ENCODE measurements around the gene WDFY2. TPM values are rescaled to one million over a fixed set of nuclear protein-coding genes. Genes with fewer than 3 reads are reported as not detected.

WDFY2 gene
- total RNA-seq, 1 donor, result 19.0 TPM

DNA sequence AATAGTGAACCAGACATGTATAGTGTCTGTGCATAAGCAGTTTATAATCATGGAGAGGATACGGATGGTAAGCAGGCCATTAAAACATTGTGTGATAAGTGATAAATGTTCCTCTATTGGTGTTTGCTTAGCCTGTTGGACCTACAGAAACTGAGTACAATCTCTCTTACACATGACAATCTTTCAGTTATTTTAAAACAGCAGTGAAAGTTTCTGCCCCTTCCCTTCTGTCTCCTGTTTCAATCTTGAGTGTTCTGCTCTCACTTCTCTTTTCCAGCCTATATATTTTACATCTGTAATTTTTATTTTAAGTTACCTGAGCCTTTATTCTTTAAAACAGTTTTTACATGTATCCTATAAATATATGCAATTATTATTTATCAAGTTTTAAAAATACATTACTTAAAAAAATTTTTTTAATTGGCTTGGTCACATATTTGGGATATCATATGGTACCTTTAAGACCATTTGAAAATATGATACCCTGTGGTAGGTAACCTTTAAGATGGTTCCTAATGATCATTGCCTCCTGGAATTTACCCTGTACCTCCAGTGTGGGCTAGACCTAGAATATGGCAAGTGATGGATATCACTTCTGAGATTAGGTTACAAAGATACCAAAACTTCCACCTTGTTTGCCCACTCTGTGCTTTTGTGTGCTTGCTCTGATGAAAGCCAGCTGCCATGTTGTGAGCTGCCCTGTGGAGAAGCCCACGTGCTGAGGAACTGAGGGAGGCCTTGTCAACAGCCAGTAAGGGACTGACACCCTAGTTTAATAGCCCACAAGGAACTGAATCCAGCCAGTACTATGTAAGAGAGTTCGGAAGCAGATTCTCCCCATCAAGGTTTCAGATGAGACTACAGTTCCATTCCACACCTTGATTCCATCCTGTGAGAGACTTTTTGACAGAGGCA, 120.4 kb downstream of the WDFY2 start:
- Histone ChIP-seq H3K4me1 (ENCODE audit: insufficient read depth, low read length) (peaks cover 5% of the 10 kb centered on the region), H3K27me3 (ENCODE audit: insufficient read depth, low read length) (no peaks in the 10 kb centered on the region), H3K4me3 (ENCODE audit: low read length) (no peak overlapping the region), H3K9me3 (ENCODE audit: low read depth, low read length) (no peaks in the 10 kb centered on the region)

DNA sequence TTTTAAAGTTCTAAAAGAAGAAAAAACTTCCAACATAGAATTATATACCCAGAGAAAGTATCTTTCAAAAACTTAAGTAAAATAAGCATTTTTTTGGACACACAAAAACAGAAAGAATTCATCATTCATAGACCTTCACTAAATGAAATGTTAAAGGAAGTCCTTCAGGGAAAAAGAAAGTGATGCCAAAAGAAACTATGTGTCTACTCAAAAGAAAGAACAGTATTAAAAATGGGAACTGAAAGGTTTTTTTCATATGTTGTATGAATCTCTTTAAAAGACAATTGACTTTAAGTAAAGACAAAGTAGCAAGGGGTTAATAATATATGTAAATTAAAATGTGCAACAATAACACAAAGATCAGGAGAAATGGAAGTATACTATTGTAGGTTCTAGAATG, 123.2 kb downstream of the WDFY2 start:
- Histone ChIP-seq H3K27me3 (ENCODE audit: insufficient read depth, low read length) (no peaks in the 10 kb centered on the region), H3K9me3 (ENCODE audit: low read depth, low read length) (no peaks in the 10 kb centered on the region), H3K4me1 (ENCODE audit: insufficient read depth, low read length) (peaks cover 5% of the 10 kb centered on the region)

DNA sequence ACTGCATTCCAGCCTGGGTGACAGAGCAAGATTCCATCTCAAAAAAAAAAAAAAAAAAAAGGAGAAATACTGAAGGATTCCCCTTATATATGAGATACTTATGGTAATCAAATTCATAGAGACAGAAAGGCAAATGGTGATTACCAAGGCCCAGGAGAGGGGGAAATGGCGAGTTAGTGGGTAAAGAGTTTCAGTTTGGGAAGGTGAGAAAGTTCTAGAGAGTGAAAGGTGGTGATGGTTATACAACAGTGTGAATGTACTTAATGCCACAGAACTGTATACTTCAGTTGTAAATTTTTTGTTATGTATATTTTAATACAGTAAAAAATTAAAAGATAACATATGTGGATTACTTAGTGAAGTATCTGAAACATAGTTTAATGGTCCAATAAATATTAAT, 129.5 kb downstream of the WDFY2 start:
- peaks cover 8% of the 10 kb centered on the region for H3K4me1 ChIP-seq (ENCODE audit: insufficient read depth, low read length)
- H3K27me3 ChIP-seq (ENCODE audit: insufficient read depth, low read length), result no peaks in the 10 kb centered on the region
- H3K4me3 ChIP-seq (ENCODE audit: low read length), result no peak overlapping the region
- no peaks in the 10 kb centered on the region for H3K9me3 ChIP-seq (ENCODE audit: low read depth, low read length)

More for the DNA sequence above, 123.2 kb downstream of the WDFY2 start:
- no peak overlapping the region for H3K4me3 ChIP-seq (ENCODE audit: low read length)

DNA sequence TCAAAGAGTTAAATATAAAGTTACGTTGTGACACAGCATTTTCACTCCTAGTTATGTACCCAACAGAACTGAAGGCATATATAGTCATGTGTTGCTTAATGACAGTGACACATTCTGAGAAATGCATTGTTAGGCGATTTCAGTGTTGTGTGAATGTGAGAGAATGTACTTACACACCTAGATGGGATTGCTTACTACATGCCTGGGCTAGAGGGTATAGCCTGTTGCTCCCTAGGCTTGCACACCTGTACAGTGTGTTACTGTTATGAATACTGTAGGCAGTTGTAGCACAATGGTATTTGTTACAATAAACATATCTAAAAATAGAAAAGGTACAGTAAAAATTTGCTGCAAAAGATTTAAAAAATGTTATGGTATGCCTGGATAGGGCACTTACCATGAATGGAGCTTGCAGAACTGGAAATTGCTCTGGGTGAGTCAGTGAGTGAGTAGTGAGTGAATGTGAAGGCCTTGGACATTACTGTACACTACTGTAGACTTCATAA, 130.5 kb downstream of the WDFY2 start:
- peaks cover 8% of the 10 kb centered on the region for H3K4me1 ChIP-seq (ENCODE audit: insufficient read depth, low read length)
- H3K27me3 ChIP-seq (ENCODE audit: insufficient read depth, low read length), result no peaks in the 10 kb centered on the region
- no peak overlapping the region for H3K4me3 ChIP-seq (ENCODE audit: low read length)
- H3K9me3 ChIP-seq (ENCODE audit: low read depth, low read length), result no peaks in the 10 kb centered on the region

DNA sequence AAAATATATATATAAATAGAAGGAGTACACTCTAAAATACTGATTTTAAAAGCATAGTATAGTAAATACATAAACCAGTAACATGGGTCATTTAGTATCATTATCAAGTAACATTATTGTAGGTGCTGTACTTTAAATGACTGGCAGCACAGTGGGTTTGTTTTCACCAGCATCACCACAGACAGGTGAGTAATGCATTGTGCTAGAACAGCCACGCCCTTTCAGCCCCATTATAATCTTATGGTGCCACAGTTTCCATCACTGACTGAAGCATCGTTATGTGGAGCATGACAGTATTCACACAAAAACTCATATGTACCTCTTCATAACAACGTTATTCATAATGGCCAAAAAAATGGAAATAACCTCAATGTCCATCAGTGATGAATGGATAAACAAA, 131.4 kb downstream of the WDFY2 start:
- Histone ChIP-seq H3K4me1 (ENCODE audit: insufficient read depth, low read length) (peaks cover 8% of the 10 kb centered on the region), H3K9me3 (ENCODE audit: low read depth, low read length) (no peaks in the 10 kb centered on the region), H3K4me3 (ENCODE audit: low read length) (no peak overlapping the region), H3K27me3 (ENCODE audit: insufficient read depth, low read length) (no peaks in the 10 kb centered on the region)

DNA sequence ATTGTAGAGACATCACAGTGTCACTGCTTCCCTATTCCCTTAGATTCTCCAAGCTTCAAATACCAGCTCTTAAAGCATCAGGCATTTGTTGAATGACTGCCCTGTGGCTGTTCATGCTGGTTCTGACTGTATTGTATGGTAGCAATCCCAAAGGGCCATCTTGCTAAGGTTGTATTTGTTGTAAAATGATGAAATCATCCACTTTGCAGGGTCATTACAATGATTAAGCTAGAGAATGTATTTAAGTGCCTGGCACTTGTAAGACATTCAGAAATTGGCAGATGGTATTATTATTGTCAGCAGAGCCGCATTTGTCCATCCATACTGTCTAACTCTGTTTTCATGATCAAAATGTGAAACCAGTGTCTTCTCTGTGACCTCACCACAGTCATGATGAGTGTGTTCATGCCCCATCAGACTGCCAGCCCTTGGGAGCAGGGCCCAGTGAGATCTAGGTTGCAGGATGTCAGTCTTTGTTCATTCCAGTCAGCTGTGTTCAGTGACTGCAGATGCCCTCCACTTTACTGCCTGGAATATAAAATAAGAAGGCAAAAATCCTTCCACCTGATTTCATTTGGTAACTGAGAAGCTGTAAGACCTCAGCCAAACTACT, 133.6 kb downstream of the WDFY2 start:
- no peaks in the 10 kb centered on the region for H3K9me3 ChIP-seq (ENCODE audit: low read depth, low read length)
- H3K27me3 ChIP-seq (ENCODE audit: insufficient read depth, low read length), result no peaks in the 10 kb centered on the region
- peaks cover 8% of the 10 kb centered on the region for H3K4me1 ChIP-seq (ENCODE audit: insufficient read depth, low read length)
- H3K4me3 ChIP-seq (ENCODE audit: low read length), result no peak overlapping the region

DNA sequence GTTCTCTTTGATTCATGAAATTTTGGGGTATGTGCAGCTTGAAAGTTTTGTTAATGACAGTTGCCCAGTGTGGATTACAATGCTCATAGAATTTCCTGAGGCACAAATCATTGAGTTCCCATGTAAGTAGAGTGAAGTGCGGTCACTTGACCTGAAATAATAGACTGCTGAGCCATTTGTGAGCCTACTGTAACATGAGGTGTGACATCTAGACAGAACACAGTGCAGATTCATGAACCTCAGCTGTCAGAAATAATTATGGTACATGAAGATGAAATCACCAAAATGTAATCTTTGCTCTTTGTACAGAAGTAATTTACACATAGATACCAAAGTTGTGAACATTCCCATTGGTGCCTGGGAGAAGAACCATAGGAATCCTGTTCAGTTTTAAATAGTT, 135.1 kb downstream of the WDFY2 start:
- no peak overlapping the region for H3K4me3 ChIP-seq (ENCODE audit: low read length)
- H3K4me1 ChIP-seq (ENCODE audit: insufficient read depth, low read length), result peaks cover 6% of the 10 kb centered on the region

DNA sequence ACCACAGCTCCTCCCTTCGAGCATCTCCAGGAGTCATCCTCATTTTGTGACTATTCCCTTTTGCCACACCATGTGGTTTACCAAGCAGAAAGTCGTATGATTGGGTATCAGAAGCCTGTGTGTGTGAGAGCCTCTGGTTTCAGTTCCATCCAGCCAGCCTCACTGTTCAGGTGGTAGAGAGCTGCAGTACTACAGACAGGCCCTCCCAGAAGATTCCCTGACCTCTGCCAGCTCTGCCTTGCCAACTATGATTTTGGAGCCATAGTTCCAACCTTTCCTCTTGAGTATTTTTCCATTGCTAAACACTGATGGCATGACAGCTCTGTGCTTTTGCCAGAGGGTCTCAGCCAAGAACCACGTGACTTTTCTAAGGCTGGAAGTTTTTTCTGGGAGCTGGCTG, 137.2 kb downstream of the WDFY2 start:
- H3K4me1 ChIP-seq (ENCODE audit: insufficient read depth, low read length), result no peaks in the 10 kb centered on the region
- no peaks in the 10 kb centered on the region for H3K27me3 ChIP-seq (ENCODE audit: insufficient read depth, low read length)
- no peak overlapping the region for H3K4me3 ChIP-seq (ENCODE audit: low read length)
- no peaks in the 10 kb centered on the region for H3K9me3 ChIP-seq (ENCODE audit: low read depth, low read length)

More for the DNA sequence above, 135.1 kb downstream of the WDFY2 start:
- no peaks in the 10 kb centered on the region for H3K27me3 ChIP-seq (ENCODE audit: insufficient read depth, low read length)
- H3K9me3 ChIP-seq (ENCODE audit: low read depth, low read length), result no peaks in the 10 kb centered on the region

DNA sequence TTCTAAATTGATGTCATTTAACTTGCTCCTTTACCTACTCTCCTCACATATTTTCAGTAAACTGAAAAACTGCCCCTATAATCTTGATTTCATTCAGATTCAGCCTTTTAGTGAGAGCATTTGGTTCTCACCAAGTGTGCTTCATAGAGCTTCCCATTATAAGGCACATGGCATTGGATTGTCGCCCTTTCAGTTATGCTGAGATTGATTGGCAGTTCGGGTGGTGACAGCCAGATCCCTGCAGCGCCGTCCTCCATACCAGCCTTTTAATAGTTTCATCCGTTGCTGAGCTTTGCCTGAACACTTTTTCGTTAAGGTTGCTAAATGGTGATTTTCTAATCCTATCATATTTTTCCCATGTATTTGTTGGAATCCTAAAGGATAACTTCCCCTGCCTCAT, 139.3 kb downstream of the WDFY2 start:
- no peaks in the 10 kb centered on the region for H3K9me3 ChIP-seq (ENCODE audit: low read depth, low read length)
- no peaks in the 10 kb centered on the region for H3K4me1 ChIP-seq (ENCODE audit: insufficient read depth, low read length)
- H3K27me3 ChIP-seq (ENCODE audit: insufficient read depth, low read length), result no peaks in the 10 kb centered on the region
- H3K4me3 ChIP-seq (ENCODE audit: low read length), result no peak overlapping the region

DNA sequence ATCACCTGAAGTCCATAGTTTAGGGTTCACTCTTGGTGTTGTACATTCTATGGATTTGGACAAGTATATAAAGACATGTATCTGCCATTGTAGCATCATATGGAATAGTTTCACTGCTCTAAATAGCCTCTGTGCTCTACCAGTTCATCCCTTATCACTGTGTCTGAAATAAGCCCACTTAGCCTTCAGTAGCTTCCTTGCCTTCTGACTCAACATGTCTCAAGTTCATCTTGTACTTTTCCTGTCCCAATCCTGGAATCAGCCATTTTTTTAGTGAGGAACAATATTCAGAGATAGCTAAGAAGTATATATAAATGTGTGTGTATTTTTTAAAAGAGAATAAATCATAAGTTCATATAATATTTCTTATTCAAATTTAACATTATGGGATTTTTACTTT, 140.5 kb downstream of the WDFY2 start:
- no peaks in the 10 kb centered on the region for H3K9me3 ChIP-seq (ENCODE audit: low read depth, low read length)
- H3K4me3 ChIP-seq (ENCODE audit: low read length), result no peak overlapping the region
- peaks cover 4% of the 10 kb centered on the region for H3K4me1 ChIP-seq (ENCODE audit: insufficient read depth, low read length)
- H3K27me3 ChIP-seq (ENCODE audit: insufficient read depth, low read length), result no peaks in the 10 kb centered on the region

DNA sequence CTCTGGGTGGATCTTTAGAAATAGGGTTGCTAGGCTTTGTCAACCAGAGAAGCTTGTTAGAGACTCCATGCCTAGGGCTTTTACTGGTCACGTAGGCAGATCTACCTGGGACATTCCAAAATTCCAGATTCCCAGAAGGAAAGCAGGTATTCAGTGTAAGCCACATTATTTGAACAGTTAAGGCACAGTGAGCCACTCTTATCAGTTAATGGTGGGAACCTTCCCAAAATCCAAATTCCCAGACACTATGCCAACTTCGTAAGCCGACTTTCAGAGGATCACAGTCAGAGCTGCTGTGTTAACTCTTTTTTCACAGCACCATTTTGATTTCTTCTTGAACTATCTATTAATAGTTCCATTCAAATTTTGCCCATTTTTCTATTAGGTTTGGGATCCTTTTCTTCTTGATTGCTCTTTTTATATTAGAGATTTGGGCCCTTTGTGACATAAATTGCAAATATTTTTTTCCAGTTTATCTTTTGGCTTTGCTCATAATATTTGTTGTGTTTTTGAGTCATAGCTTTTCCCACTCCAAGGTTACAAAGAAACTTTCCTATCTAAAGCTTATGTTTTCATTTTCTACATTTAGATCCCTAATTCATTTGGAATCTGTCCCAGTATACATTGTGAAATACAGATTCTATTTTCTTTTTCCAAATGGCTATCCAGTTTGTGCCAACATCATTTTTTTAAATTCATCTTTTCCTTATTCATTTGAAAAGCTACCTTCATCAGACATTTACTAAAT, 142.4 kb downstream of the WDFY2 start:
- Histone ChIP-seq H3K4me3 (ENCODE audit: low read length) (no peak overlapping the region), H3K9me3 (ENCODE audit: low read depth, low read length) (no peaks in the 10 kb centered on the region), H3K27me3 (ENCODE audit: insufficient read depth, low read length) (no peaks in the 10 kb centered on the region), H3K4me1 (ENCODE audit: insufficient read depth, low read length) (peaks cover 4% of the 10 kb centered on the region)

DNA sequence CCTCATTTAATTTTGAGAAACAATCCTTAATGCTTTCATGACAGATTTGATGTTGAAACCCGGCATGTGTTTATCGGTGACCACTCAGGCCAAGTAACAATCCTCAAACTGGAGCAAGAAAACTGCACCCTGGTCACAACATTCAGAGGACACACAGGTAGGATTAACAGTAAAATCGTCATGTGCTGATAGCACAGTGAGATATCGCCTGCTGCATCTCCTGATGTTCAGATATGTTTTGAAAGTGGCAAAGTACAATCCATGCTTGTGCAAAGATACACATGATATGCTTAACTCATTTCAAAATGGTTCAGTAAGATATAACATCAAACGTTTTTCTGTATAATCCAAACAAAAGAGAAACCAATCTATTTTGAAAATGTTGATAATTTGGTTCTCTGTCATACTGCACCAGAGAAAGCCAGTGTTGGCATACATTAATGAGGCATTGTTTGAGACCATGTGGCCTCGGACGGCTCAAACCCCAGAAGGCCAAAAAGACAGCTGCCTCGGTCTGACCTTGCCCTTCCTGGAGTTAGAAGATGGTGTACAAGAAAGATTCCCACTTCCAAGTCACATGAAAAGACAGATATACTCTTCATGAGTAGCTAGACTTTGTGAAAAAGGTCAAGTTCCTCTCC, 143.5 kb downstream of the WDFY2 start:
- H3K27me3 ChIP-seq (ENCODE audit: insufficient read depth, low read length), result no peaks in the 10 kb centered on the region
- H3K4me3 ChIP-seq (ENCODE audit: low read length), result no peak overlapping the region
- no peaks in the 10 kb centered on the region for H3K9me3 ChIP-seq (ENCODE audit: low read depth, low read length)
- peaks cover 4% of the 10 kb centered on the region for H3K4me1 ChIP-seq (ENCODE audit: insufficient read depth, low read length)

DNA sequence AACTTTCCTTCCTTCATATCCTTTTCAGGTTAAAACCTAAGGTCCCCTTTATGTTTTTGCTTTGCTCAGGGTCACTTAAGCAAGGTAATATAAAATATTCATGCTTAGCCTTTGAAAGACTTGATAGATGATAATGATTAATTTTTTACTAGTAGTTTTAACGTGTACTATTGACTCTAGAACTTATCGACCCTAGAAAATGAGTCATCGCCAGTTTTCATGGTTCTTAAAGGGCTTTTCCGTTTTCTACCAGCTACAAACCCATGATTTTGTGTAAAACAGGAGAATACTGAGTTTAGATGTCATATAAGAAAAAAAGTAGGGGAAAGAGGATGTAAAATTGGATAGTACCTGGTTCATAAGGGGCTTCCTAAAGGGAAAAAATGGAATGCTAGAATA, 144.0 kb downstream of the WDFY2 start:
- no peak overlapping the region for H3K4me3 ChIP-seq (ENCODE audit: low read length)

DNA sequence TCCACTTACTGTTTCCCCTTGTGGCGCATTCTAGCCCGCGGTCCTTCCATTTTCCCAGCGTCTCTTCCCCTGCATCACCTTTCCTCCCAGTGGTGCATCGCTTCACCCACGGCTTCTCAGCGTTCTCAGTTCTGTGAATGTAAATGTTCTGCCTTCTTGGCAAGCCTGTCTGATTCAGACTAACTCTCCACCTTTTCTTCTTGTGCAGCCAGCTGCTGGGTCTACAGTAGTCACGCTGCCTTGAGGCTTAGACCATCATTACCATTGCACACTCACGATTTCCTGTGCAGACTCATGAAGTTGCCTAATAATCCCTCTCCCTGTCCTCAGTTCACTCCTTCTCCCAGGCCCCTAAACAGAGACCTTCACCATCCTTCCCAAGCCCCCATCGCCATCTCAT, 144.7 kb downstream of the WDFY2 start:
- H3K4me3 ChIP-seq (ENCODE audit: low read length), result no peak overlapping the region
- peaks cover 13% of the 10 kb centered on the region for H3K4me1 ChIP-seq (ENCODE audit: insufficient read depth, low read length)
- no peaks in the 10 kb centered on the region for H3K9me3 ChIP-seq (ENCODE audit: low read depth, low read length)
- no peaks in the 10 kb centered on the region for H3K27me3 ChIP-seq (ENCODE audit: insufficient read depth, low read length)

More for the DNA sequence above, 144.0 kb downstream of the WDFY2 start:
- Histone ChIP-seq H3K27me3 (ENCODE audit: insufficient read depth, low read length) (no peaks in the 10 kb centered on the region), H3K4me1 (ENCODE audit: insufficient read depth, low read length) (peaks cover 6% of the 10 kb centered on the region), H3K9me3 (ENCODE audit: low read depth, low read length) (no peaks in the 10 kb centered on the region)
